HepG2 (cell line): Measurements from ENCODE around the gene WDR54. TPM values are rescaled to one million over a fixed set of nuclear protein-coding genes. Genes with fewer than 3 reads are reported as not detected.
A peak's percentile ranks its signal among the peaks of the same experiment; 100 is the strongest.

ENCODE experiments used
- EHMT2 ChIP-seq: fragments of 200-600 bp; sonication (generic); IDR thresholded peaks from 2 replicates; pipeline ENCODE4 v1.7.0; 2017; ENCODE audit warnings: antibody characterized with exemption, low read depth, low read length, borderline replicate concordance
- GATAD1 ChIP-seq: IDR thresholded peaks from 2 replicates; pipeline ENCODE4 v1.6.1; 2016; ENCODE audit warnings: missing genetic modification reagents, missing compliant biosample characterization
- HIVEP1 ChIP-seq: sonication (generic); formaldehyde crosslinking; IDR thresholded peaks from 2 replicates; pipeline ENCODE4 v1.4.0; 2020; ENCODE audit warnings: mild to moderate bottlenecking, missing genetic modification reagents
- HMG20B ChIP-seq: conservative IDR thresholded peaks from 2 replicates; pipeline ENCODE4 v1.6.1; 2016; ENCODE audit warnings: missing genetic modification reagents, missing compliant biosample characterization
- IRX3 ChIP-seq: sonication (generic); formaldehyde crosslinking; IDR thresholded peaks from 2 replicates; pipeline ENCODE4 v1.8.1; 2023; ENCODE audit warnings: mild to moderate bottlenecking, low read depth, missing genetic modification reagents, borderline replicate concordance
- KDM5A ChIP-seq: fragments of 200-600 bp; sonication (generic); IDR thresholded peaks from 2 replicates; pipeline ENCODE4 v1.7.0; 2018; ENCODE audit warnings: antibody characterized with exemption, mild to moderate bottlenecking, low read length, borderline replicate concordance
- MXD4 ChIP-seq: IDR thresholded peaks from 2 replicates; pipeline ENCODE4 v1.6.1; 2016; ENCODE audit warnings: mild to moderate bottlenecking, missing biosample characterization, missing genetic modification reagents
- NCOA2 ChIP-seq: sonication (generic); formaldehyde crosslinking; IDR thresholded peaks from 2 replicates; pipeline ENCODE4 v1.8.0; 2022; ENCODE audit warnings: inconsistent platforms
- NFE2 ChIP-seq: sonication (generic); formaldehyde crosslinking; IDR thresholded peaks from 2 replicates; pipeline ENCODE4 v1.4.0; 2020; ENCODE audit warnings: missing genetic modification reagents
- POGK ChIP-seq: sonication (generic); formaldehyde crosslinking; conservative IDR thresholded peaks from 2 replicates; pipeline ENCODE4 v1.8.0; 2022; ENCODE audit warnings: mild to moderate bottlenecking, moderate library complexity, missing genetic modification reagents
- PPARG ChIP-seq: conservative IDR thresholded peaks from 2 replicates; pipeline ENCODE4 v1.6.1; 2016; ENCODE audit warnings: missing biosample characterization, missing genetic modification reagents
- SPEN ChIP-seq: sonication (generic); formaldehyde crosslinking; IDR thresholded peaks from 2 replicates; pipeline ENCODE4 v1.5.1; 2020; ENCODE audit warnings: low read depth, mild to moderate bottlenecking, missing genetic modification reagents
- TOPORS ChIP-seq: sonication (generic); formaldehyde crosslinking; IDR thresholded peaks from 2 replicates; pipeline ENCODE4 v1.8.0; 2023; ENCODE audit warnings: mild to moderate bottlenecking, missing genetic modification reagents
- ZNF10 ChIP-seq: sonication (generic); formaldehyde crosslinking; IDR thresholded peaks from 2 replicates; pipeline ENCODE4 v1.4.0; 2020; ENCODE audit warnings: mild to moderate bottlenecking, low read depth, missing genetic modification reagents, borderline replicate concordance
- ZNF432 ChIP-seq: sonication (generic); formaldehyde crosslinking; IDR thresholded peaks from 2 replicates; pipeline ENCODE4 v1.5.0; 2020; ENCODE audit warnings: missing genetic modification reagents, mild to moderate bottlenecking, borderline replicate concordance
- ZNF501 ChIP-seq: sonication (generic); formaldehyde crosslinking; IDR thresholded peaks from 2 replicates; pipeline ENCODE4 v1.5.1; 2020; ENCODE audit warnings: mild to moderate bottlenecking, moderate library complexity, missing genetic modification reagents
- ZNF570 ChIP-seq: sonication (generic); formaldehyde crosslinking; IDR thresholded peaks from 2 replicates; pipeline ENCODE4 v1.4.0; 2020; ENCODE audit warnings: mild to moderate bottlenecking, missing genetic modification reagents, borderline replicate concordance
- ZNF670 ChIP-seq: sonication (generic); formaldehyde crosslinking; IDR thresholded peaks from 2 replicates; pipeline ENCODE4 v1.8.0; 2022; ENCODE audit warnings: mild to moderate bottlenecking, missing genetic modification reagents, borderline replicate concordance
- ZNF737 ChIP-seq: sonication (generic); formaldehyde crosslinking; IDR thresholded peaks from 2 replicates; pipeline ENCODE4 v1.5.0; 2020; ENCODE audit warnings: missing genetic modification reagents, mild to moderate bottlenecking, borderline replicate concordance
- polyA plus RNA-seq, 8 experiments: library from polyadenylated mRNA; depleted of rRNA in 3 of 8; stranded (reverse) in 7 of 8; unstranded in 1 of 8; fragments of >200 nt; fragmentation: Illumina TruSeq in 4 of 8; extraction: Trizol in 4 of 8; gene quantifications; 2 replicates each; pipeline versions ENCODE4 v1.2.1 to v1.2.3, GENCODE V29; 2011 to 2016; ENCODE audit warnings: low read depth in 4 of 8, missing spikeins in 1 of 8, mixed read lengths in 1 of 8; ENCODE audit not compliant: insufficient read depth in 1 of 8
- total RNA-seq, 5 experiments: library from RNA; depleted of rRNA; stranded (reverse); fragments of >200 nt; fragmentation: Illumina TruSeq; extraction: Trizol; gene quantifications; 2 replicates each; pipeline ENCODE4 v1.2.3, GENCODE V29; 2016; ENCODE audit warnings: low read depth in 1 of 5
- TF ChIP-seq, protein P1 (sequence below): sonication (generic); formaldehyde crosslinking; IDR thresholded peaks from 2 replicates; pipeline ENCODE4 v1.4.0; 2020; ENCODE audit warnings: missing genetic modification reagents, low read depth, mild to moderate bottlenecking, borderline replicate concordance
- TF ChIP-seq, protein P2 (sequence below): sonication (generic); formaldehyde crosslinking; IDR thresholded peaks from 2 replicates; pipeline ENCODE4 v1.5.1; 2020; ENCODE audit warnings: mild to moderate bottlenecking, missing genetic modification reagents, borderline replicate concordance

The WDR54 gene
- total and polyA plus RNA-seq, 2 of the 13 experiments (the other 11 are each of a cell fraction or from before 2014, with no cell fraction given), result 2.0 to 17.3 TPM

GRCh38 chr2:74472086-74472944, 50.8 kb downstream of the WDR54 start, which contains the start of gene MRPL53 (continued):
- TF ChIP-seq, protein P1, sequence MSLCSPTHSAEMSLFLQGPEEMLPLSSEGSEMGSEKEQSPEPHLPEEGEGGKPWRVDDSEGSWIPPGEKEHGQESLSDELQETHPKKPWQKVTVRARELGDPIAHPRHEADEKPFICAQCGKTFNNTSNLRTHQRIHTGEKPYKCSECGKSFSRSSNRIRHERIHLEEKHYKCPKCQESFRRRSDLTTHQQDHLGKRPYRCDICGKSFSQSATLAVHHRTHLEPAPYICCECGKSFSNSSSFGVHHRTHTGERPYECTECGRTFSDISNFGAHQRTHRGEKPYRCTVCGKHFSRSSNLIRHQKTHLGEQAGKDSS (CRISPR knock-in tag), result peak; percentile 91; the same call in 1 of the 2 replicates
- TF ChIP-seq TOPORS, result peak; percentile 99
- 0 out of 2 replicates have a peak, but pooled peaks have one; percentile 95 for TF ChIP-seq ZNF570 (CRISPR knock-in tag)
- TF ChIP-seq IRX3, result peak; percentile 71; the same call in 1 of the 2 replicates
- peak; percentile 100 for TF ChIP-seq ZNF501 (CRISPR knock-in tag)
- TF ChIP-seq ZNF737, result peak; percentile 95
- TF ChIP-seq ZNF432 (CRISPR knock-in tag), result no peak
- no peak; the same call in 1 of the 2 replicates for TF ChIP-seq NFE2 (CRISPR knock-in tag)
- peak; percentile 99 for TF ChIP-seq KDM5A
- peak; percentile 93 for TF ChIP-seq POGK
- TF ChIP-seq HIVEP1 (CRISPR knock-in tag), result peak; percentile 95
- TF ChIP-seq HMG20B (CRISPR knock-in tag), result peak; percentile 28; the same call in 1 of the 2 replicates
- TF ChIP-seq, protein P2, sequence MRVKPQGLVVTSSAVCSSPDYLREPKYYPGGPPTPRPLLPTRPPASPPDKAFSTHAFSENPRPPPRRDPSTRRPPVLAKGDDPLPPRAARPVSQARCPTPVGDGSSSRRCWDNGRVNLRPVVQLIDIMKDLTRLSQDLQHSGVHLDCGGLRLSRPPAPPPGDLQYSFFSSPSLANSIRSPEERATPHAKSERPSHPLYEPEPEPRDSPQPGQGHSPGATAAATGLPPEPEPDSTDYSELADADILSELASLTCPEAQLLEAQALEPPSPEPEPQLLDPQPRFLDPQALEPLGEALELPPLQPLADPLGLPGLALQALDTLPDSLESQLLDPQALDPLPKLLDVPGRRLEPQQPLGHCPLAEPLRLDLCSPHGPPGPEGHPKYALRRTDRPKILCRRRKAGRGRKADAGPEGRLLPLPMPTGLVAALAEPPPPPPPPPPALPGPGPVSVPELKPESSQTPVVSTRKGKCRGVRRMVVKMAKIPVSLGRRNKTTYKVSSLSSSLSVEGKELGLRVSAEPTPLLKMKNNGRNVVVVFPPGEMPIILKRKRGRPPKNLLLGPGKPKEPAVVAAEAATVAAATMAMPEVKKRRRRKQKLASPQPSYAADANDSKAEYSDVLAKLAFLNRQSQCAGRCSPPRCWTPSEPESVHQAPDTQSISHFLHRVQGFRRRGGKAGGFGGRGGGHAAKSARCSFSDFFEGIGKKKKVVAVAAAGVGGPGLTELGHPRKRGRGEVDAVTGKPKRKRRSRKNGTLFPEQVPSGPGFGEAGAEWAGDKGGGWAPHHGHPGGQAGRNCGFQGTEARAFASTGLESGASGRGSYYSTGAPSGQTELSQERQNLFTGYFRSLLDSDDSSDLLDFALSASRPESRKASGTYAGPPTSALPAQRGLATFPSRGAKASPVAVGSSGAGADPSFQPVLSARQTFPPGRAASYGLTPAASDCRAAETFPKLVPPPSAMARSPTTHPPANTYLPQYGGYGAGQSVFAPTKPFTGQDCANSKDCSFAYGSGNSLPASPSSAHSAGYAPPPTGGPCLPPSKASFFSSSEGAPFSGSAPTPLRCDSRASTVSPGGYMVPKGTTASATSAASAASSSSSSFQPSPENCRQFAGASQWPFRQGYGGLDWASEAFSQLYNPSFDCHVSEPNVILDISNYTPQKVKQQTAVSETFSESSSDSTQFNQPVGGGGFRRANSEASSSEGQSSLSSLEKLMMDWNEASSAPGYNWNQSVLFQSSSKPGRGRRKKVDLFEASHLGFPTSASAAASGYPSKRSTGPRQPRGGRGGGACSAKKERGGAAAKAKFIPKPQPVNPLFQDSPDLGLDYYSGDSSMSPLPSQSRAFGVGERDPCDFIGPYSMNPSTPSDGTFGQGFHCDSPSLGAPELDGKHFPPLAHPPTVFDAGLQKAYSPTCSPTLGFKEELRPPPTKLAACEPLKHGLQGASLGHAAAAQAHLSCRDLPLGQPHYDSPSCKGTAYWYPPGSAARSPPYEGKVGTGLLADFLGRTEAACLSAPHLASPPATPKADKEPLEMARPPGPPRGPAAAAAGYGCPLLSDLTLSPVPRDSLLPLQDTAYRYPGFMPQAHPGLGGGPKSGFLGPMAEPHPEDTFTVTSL (CRISPR knock-in tag), result peak; percentile 72
- TF ChIP-seq PPARG (CRISPR knock-in tag), result peak; percentile 65; the same call in 1 of the 2 replicates
- TF ChIP-seq NCOA2 (CRISPR knock-in tag), result peak; percentile 52; the same call in 1 of the 2 replicates
- peak; percentile 98; the same call in 1 of the 2 replicates for TF ChIP-seq ZNF670 (CRISPR knock-in tag)
- peak; percentile 94 for TF ChIP-seq SPEN (CRISPR knock-in tag)
- TF ChIP-seq ZNF10 (CRISPR knock-in tag), result peak; percentile 74
- peak; percentile 96 for TF ChIP-seq MXD4 (CRISPR knock-in tag)
- TF ChIP-seq GATAD1 (CRISPR knock-in tag), result peak; percentile 99
- no peak; the same call in 1 of the 2 replicates for TF ChIP-seq EHMT2
